Hepatocyte (in vitro differentiated cells): ENCODE results near the gene GGTLC1.
"Not testable (repeated sequence)": the region's sequence is repeated elsewhere in the genome, so short reads cannot be mapped to it uniquely, and the experiment has no call there.

Experiments
- CTCF ChIP-seq: fragments of 200-600 bp; sonication (generic); IDR thresholded peaks from 2 replicates; pipeline ENCODE4 v1.5.1; 2016; ENCODE audit warnings: antibody characterized with exemption, mild to moderate bottlenecking; ENCODE audit not compliant: poor library complexity
- EZH2 ChIP-seq: fragments of 200-600 bp; sonication (generic); IDR thresholded peaks from 2 replicates; pipeline ENCODE4 v1.6.1; 2016; ENCODE audit warnings: antibody characterized with exemption, mild to moderate bottlenecking, borderline replicate concordance

GRCh38 chr20:23979380-23979779 lies 9.2 kb downstream of the GGTLC1 start:
- not testable (repeated sequence) for TF ChIP-seq CTCF, EZH2
